Lower lobe of right lung (tissue), 2 donors: ENCODE results near the gene SYNE3. TPM values are rescaled to one million over a fixed set of nuclear protein-coding genes. Genes with fewer than 3 reads are reported as not detected.

Source experiments
- ATAC-seq, 2 donors: fragments of 200-7000 bp; cut with Tn5 transposase; one replicate each; pipeline ENCODE4 v1.9.1; 2020 to 2022; ENCODE audit warnings: mild to moderate bottlenecking in 2 of 2, moderate library complexity in 2 of 2
- DNase-seq: peaks from one replicate; pipeline ENCODE4 v3.0.0-alpha.2; 2020
- H3K27ac ChIP-seq: fragments of 200-600 bp; one replicate; pipeline ENCODE4 v1.8.0; 2022
- H3K27me3 ChIP-seq: fragments of 200-600 bp; one replicate; pipeline ENCODE4 v1.8.0; 2022; ENCODE audit warnings: low read depth
- H3K36me3 ChIP-seq: fragments of 200-600 bp; one replicate; pipeline ENCODE4 v1.8.0; 2022; ENCODE audit warnings: mild to moderate bottlenecking
- H3K4me1 ChIP-seq: fragments of 200-600 bp; one replicate; pipeline ENCODE4 v1.8.0; 2022
- H3K4me3 ChIP-seq: fragments of 200-600 bp; one replicate; pipeline ENCODE4 v1.8.0; 2022; ENCODE audit warnings: mild to moderate bottlenecking
- H3K9me3 ChIP-seq: fragments of 200-600 bp; one replicate; pipeline ENCODE4 v1.8.0; 2022
- CTCF ChIP-seq: fragments of 200-600 bp; IDR thresholded peaks from one replicate; pipeline ENCODE4 v1.8.0; 2022; ENCODE audit warnings: antibody characterized with exemption, mild to moderate bottlenecking
- intact Hi-C: fragments of 100-400 bp; cut with DNase I; formaldehyde crosslinking; loops from one replicate; pipeline ENCODE4 v1.11.0; 2022
- total RNA-seq: library from RNA; stranded (reverse); fragmentation: NEBNext Ultra II Directional; extraction: Animal tissue kit (Norgen Biotek cat#: 25700); gene quantifications from one replicate; pipeline ENCODE4 v1.2.1, GENCODE V29; 2021
- donor health status: DM: no; HTN: yes; CAD: no; lungs with severe emphysema.

Gene SYNE3
- total RNA-seq, 1 donor from 2014 or later, result 22.4 TPM

- Histone ChIP-seq H3K4me3 (no peak overlapping the region), H3K9me3 (no peaks in the 10 kb centered on the region), H3K36me3 (peaks cover 52% of the 10 kb centered on the region), H3K27me3 (no peaks in the 10 kb centered on the region), H3K27ac (no peak overlapping the region), H3K4me1 (peaks cover 19% of the 10 kb centered on the region)
- ATAC-seq (no peak), DNase-seq (no peak)
- intact Hi-C loops, result no loop called here
- no peak for TF ChIP-seq CTCF
Measured at GRCh38 chr14:95468448-95469133, 47.9 kb downstream of the SYNE3 start.

- no peaks in the 10 kb centered on the region for H3K9me3 ChIP-seq
- H3K36me3 ChIP-seq, result peaks cover 44% of the 10 kb centered on the region
- no peak overlapping the region for H3K27ac ChIP-seq
- no peaks in the 10 kb centered on the region for H3K27me3 ChIP-seq
- DNase-seq, result no peak
- peaks cover 19% of the 10 kb centered on the region for H3K4me1 ChIP-seq
- intact Hi-C loops, result no loop called here
- TF ChIP-seq CTCF, result no peak
- no peak for ATAC-seq
- H3K4me3 ChIP-seq, result no peak overlapping the region
Measured at GRCh38 chr14:95467657-95468056, 48.8 kb downstream of the SYNE3 start.

GRCh38 chr14:95467232-95467631 is 49.2 kb downstream of the SYNE3 start:
- peaks cover 14% of the 10 kb centered on the region for H3K4me1 ChIP-seq
- H3K27ac ChIP-seq, result no peak overlapping the region
- H3K36me3 ChIP-seq, result peaks cover 39% of the 10 kb centered on the region
- no peak overlapping the region for H3K4me3 ChIP-seq
- no peaks in the 10 kb centered on the region for H3K9me3 ChIP-seq
- no peaks in the 10 kb centered on the region for H3K27me3 ChIP-seq
- TF ChIP-seq CTCF, result no peak
- DNase-seq (peak; percentile 64), ATAC-seq (peak; percentile 60 to 63)
- intact Hi-C loops, result no loop called here

Other genes starting within 250 kb of the SYNE3 start
- 26.8 TPM for gene CLMN, start 196.7 kb downstream of the SYNE3 start, total RNA-seq
- 23.7 TPM for gene GLRX5, start 18.4 kb upstream of the SYNE3 start, total RNA-seq
- not detected for gene TCL1B, start 169.8 kb upstream of the SYNE3 start, total RNA-seq
- not detected for gene TCL1A, start 197.5 kb upstream of the SYNE3 start, total RNA-seq